ENCODE data around the gene NFKBIL1.
A peak's percentile ranks its signal among the peaks of the same experiment; 100 is the strongest.

NFKBIL1 gene

GRCh38 chr6:31521835-31522234 lies 25.6 kb upstream of the NFKBIL1 start:
- no peak for TF ChIP-seq MYC (IDR thresholded peaks at IDR 0.05; ENCODE audit: low read depth, low read length)
- TF ChIP-seq POLR2A (IDR thresholded peaks at IDR 0.05; ENCODE audit: extremely low read depth, insufficient read length): no peak
- TF ChIP-seq MAX (IDR thresholded peaks at IDR 0.05; ENCODE audit: low read depth, low read length): no peak
- no peak for TF ChIP-seq CTCF (IDR thresholded peaks at IDR 0.05; ENCODE audit: low read depth, low read length)
- no peak for DNase-seq (ENCODE audit: low read depth)
- no peak overlapping the region for H3K4me3 ChIP-seq (ENCODE audit: low read depth, low read length)

GRCh38 chr6:31525553-31525931 lies 21.9 kb upstream of the NFKBIL1 start:
- H3K4me3 ChIP-seq (ENCODE audit: low read depth, low read length): no peak overlapping the region
- TF ChIP-seq POLR2A (IDR thresholded peaks at IDR 0.05; ENCODE audit: extremely low read depth, insufficient read length): no peak
- no peak for TF ChIP-seq MAX (IDR thresholded peaks at IDR 0.05; ENCODE audit: low read depth, low read length)
- no peak for DNase-seq (ENCODE audit: low read depth)

- no peak overlapping the region for H3K4me3 ChIP-seq (ENCODE audit: low read depth, low read length)
- TF ChIP-seq MYC (IDR thresholded peaks at IDR 0.05; ENCODE audit: low read depth, low read length) (no peak), CTCF (IDR thresholded peaks at IDR 0.05; ENCODE audit: low read depth, low read length) (no peak), MAX (IDR thresholded peaks at IDR 0.05; ENCODE audit: low read depth, low read length) (no peak), POLR2A (IDR thresholded peaks at IDR 0.05; ENCODE audit: extremely low read depth, insufficient read length) (no peak)
- no peak for DNase-seq (ENCODE audit: low read depth)
Measured at GRCh38 chr6:31525932-31526591, 21.3 kb upstream of the NFKBIL1 start.

- H3K4me3 ChIP-seq (ENCODE audit: low read depth, low read length): no peak overlapping the region
- no peak for TF ChIP-seq MAX (IDR thresholded peaks at IDR 0.05; ENCODE audit: low read depth, low read length)
- TF ChIP-seq CTCF (IDR thresholded peaks at IDR 0.05; ENCODE audit: low read depth, low read length): no peak
- no peak for TF ChIP-seq MYC (IDR thresholded peaks at IDR 0.05; ENCODE audit: low read depth, low read length)
- TF ChIP-seq POLR2A (IDR thresholded peaks at IDR 0.05; ENCODE audit: extremely low read depth, insufficient read length): no peak
- DNase-seq (ENCODE audit: low read depth): peak; percentile 32
Measured at GRCh38 chr6:31528307-31528777, 19.1 kb upstream of the NFKBIL1 start.

GRCh38 chr6:31528821-31529328 lies 18.5 kb upstream of the NFKBIL1 start, which contains the start of gene MCCD1:
Gene MCCD1 (plus strand): TSS chr6:31528962. CDS start chr6:31529015, 53 bp downstream.
- DNase-seq (ENCODE audit: low read depth): peak; percentile 18
- H3K4me3 ChIP-seq (ENCODE audit: low read depth, low read length): no peak within 1 kb of the TSS
- no peak for TF ChIP-seq MAX (IDR thresholded peaks at IDR 0.05; ENCODE audit: low read depth, low read length)
- no peak for TF ChIP-seq CTCF (IDR thresholded peaks at IDR 0.05; ENCODE audit: low read depth, low read length)
- no peak for TF ChIP-seq MYC (IDR thresholded peaks at IDR 0.05; ENCODE audit: low read depth, low read length)
- TF ChIP-seq POLR2A (IDR thresholded peaks at IDR 0.05; ENCODE audit: extremely low read depth, insufficient read length): no peak

All from NB4 (cell line).